ENCODE measurements around the gene NOB1.

The NOB1 gene

GRCh38 chr16:69747115-69747514 is 7.6 kb downstream of the NOB1 start:
- 98% methylated on average over 7 of the region's 8 CpGs for WGBS (ENCODE audit: insufficient coverage)
- Histone ChIP-seq H3K36me3 (ENCODE audit: control insufficient read depth in 4 of 4, insufficient read depth in 4 of 4, low read length in 3 of 4) (peaks cover 22 to 91% (median 77%) of the 10 kb centered on the region in 4 experiments), H3K4me3 (ENCODE audit: control insufficient read depth in 1 of 7, extremely low read depth in 1 of 7, insufficient read depth in 4 of 7, low read depth in 2 of 7, low read length in 6 of 7) (no peak overlapping the region), H3K27me3 (replicated peaks in 2 of 5; ENCODE audit: control insufficient read depth in 4 of 5, insufficient read depth in 5 of 5, low read length in 4 of 5) (no peaks in the 10 kb centered on the region), H3K27ac (ENCODE audit: insufficient read depth in 1 of 2, low read depth in 1 of 2, low read length in 2 of 2, poor library complexity in 1 of 2, severe bottlenecking in 2 of 2) (no peak overlapping the region), H3K4me1 (ENCODE audit: control extremely low read depth in 1 of 4, control insufficient read depth in 4 of 4, insufficient read depth in 4 of 4, low read length in 3 of 4) (no peaks in the 10 kb centered on the region), H3K9me3 (ENCODE audit: control extremely low read depth in 1 of 5, control insufficient read depth in 4 of 5, insufficient read depth in 2 of 5, low read depth in 1 of 5, low read length in 4 of 5) (no peaks in the 10 kb centered on the region)
- POLR2A ChIA-PET, result no interaction called here
- no peak for DNase-seq
- CTCF ChIA-PET, result interaction anchor here (2.6 kb wide), 1 partner anchor 7 kb away, joined by 12 read pairs; the partner anchor contains the start of gene NOB1

GRCh38 chr16:69745959-69746358 is 8.8 kb downstream of the NOB1 start:
- DNase-seq, result no peak
- no peaks in the 10 kb centered on the region for H3K27me3 ChIP-seq (replicated peaks in 2 of 5; ENCODE audit: control insufficient read depth in 4 of 5, insufficient read depth in 5 of 5, low read length in 4 of 5)
- no peaks in the 10 kb centered on the region for H3K4me1 ChIP-seq (ENCODE audit: control extremely low read depth in 1 of 4, control insufficient read depth in 4 of 4, insufficient read depth in 4 of 4, low read length in 3 of 4)
- WGBS (ENCODE audit: insufficient coverage), result 89% methylated on average over 10 of the region's 10 CpGs
- peaks cover 25 to 94% (median 79%) of the 10 kb centered on the region in 4 experiments for H3K36me3 ChIP-seq (ENCODE audit: control insufficient read depth in 4 of 4, insufficient read depth in 4 of 4, low read length in 3 of 4)
- H3K27ac ChIP-seq (ENCODE audit: insufficient read depth in 1 of 2, low read depth in 1 of 2, low read length in 2 of 2, poor library complexity in 1 of 2, severe bottlenecking in 2 of 2), result no peak overlapping the region
- H3K9me3 ChIP-seq (ENCODE audit: control extremely low read depth in 1 of 5, control insufficient read depth in 4 of 5, insufficient read depth in 2 of 5, low read depth in 1 of 5, low read length in 4 of 5), result no peaks in the 10 kb centered on the region
- POLR2A ChIA-PET, result no interaction called here
- CTCF ChIA-PET, result interaction anchor here (1.4 to 2.6 kb wide), 2 partner anchors 8 to 50 kb away, joined by 3 to 12 read pairs; partner anchors contain the start of gene NOB1
- no peak overlapping the region for H3K4me3 ChIP-seq (ENCODE audit: control insufficient read depth in 1 of 7, extremely low read depth in 1 of 7, insufficient read depth in 4 of 7, low read depth in 2 of 7, low read length in 6 of 7)

GRCh38 chr16:69745232-69745612 is 9.5 kb downstream of the NOB1 start:
- peaks cover 24 to 93% (median 75%) of the 10 kb centered on the region in 4 experiments for H3K36me3 ChIP-seq (ENCODE audit: control insufficient read depth in 4 of 4, insufficient read depth in 4 of 4, low read length in 3 of 4)
- no peak for DNase-seq
- H3K4me3 ChIP-seq (ENCODE audit: control insufficient read depth in 1 of 7, extremely low read depth in 1 of 7, insufficient read depth in 4 of 7, low read depth in 2 of 7, low read length in 6 of 7), result no peak overlapping the region
- no peaks in the 10 kb centered on the region for H3K9me3 ChIP-seq (ENCODE audit: control extremely low read depth in 1 of 5, control insufficient read depth in 4 of 5, insufficient read depth in 2 of 5, low read depth in 1 of 5, low read length in 4 of 5)
- CTCF ChIA-PET, result interaction anchor here (1.4 to 2.6 kb wide), 2 partner anchors 9 to 51 kb away, joined by 3 to 12 read pairs; partner anchors contain the start of gene NOB1
- 97% methylated on average over 11 of the region's 11 CpGs for WGBS (ENCODE audit: insufficient coverage)
- POLR2A ChIA-PET, result no interaction called here
- no peak overlapping the region for H3K27ac ChIP-seq (ENCODE audit: insufficient read depth in 1 of 2, low read depth in 1 of 2, low read length in 2 of 2, poor library complexity in 1 of 2, severe bottlenecking in 2 of 2)
- H3K27me3 ChIP-seq (replicated peaks in 2 of 5; ENCODE audit: control insufficient read depth in 4 of 5, insufficient read depth in 5 of 5, low read length in 4 of 5), result no peaks in the 10 kb centered on the region
- H3K4me1 ChIP-seq (ENCODE audit: control extremely low read depth in 1 of 4, control insufficient read depth in 4 of 4, insufficient read depth in 4 of 4, low read length in 3 of 4), result no peaks in the 10 kb centered on the region

- H3K27ac ChIP-seq (ENCODE audit: insufficient read depth in 1 of 2, low read depth in 1 of 2, low read length in 2 of 2, poor library complexity in 1 of 2, severe bottlenecking in 2 of 2), result no peak overlapping the region
- ChIA-PET CTCF (interaction anchor here (1.4 to 2.6 kb wide), 2 partner anchors 10 to 51 kb away, joined by 3 to 12 read pairs; partner anchors contain the start of gene NOB1), POLR2A (no interaction called here)
- no peak for DNase-seq
- no peaks in the 10 kb centered on the region for H3K9me3 ChIP-seq (ENCODE audit: control extremely low read depth in 1 of 5, control insufficient read depth in 4 of 5, insufficient read depth in 2 of 5, low read depth in 1 of 5, low read length in 4 of 5)
- peaks cover 24 to 93% (median 78%) of the 10 kb centered on the region in 4 experiments for H3K36me3 ChIP-seq (ENCODE audit: control insufficient read depth in 4 of 4, insufficient read depth in 4 of 4, low read length in 3 of 4)
- no peaks in the 10 kb centered on the region for H3K4me1 ChIP-seq (ENCODE audit: control extremely low read depth in 1 of 4, control insufficient read depth in 4 of 4, insufficient read depth in 4 of 4, low read length in 3 of 4)
- no peaks in the 10 kb centered on the region for H3K27me3 ChIP-seq (replicated peaks in 2 of 5; ENCODE audit: control insufficient read depth in 4 of 5, insufficient read depth in 5 of 5, low read length in 4 of 5)
- WGBS (ENCODE audit: insufficient coverage), result 98% methylated on average over 33 of the region's 35 CpGs
- no peak overlapping the region for H3K4me3 ChIP-seq (ENCODE audit: control insufficient read depth in 1 of 7, extremely low read depth in 1 of 7, insufficient read depth in 4 of 7, low read depth in 2 of 7, low read length in 6 of 7)
Measured at GRCh38 chr16:69744363-69745231, 10.1 kb downstream of the NOB1 start.

- Histone ChIP-seq H3K27ac (ENCODE audit: insufficient read depth in 1 of 2, low read depth in 1 of 2, low read length in 2 of 2, poor library complexity in 1 of 2, severe bottlenecking in 2 of 2) (no peak overlapping the region), H3K4me3 (ENCODE audit: control insufficient read depth in 1 of 7, extremely low read depth in 1 of 7, insufficient read depth in 4 of 7, low read depth in 2 of 7, low read length in 6 of 7) (no peak overlapping the region), H3K27me3 (replicated peaks in 2 of 5; ENCODE audit: control insufficient read depth in 4 of 5, insufficient read depth in 5 of 5, low read length in 4 of 5) (no peaks in the 10 kb centered on the region), H3K9me3 (ENCODE audit: control extremely low read depth in 1 of 5, control insufficient read depth in 4 of 5, insufficient read depth in 2 of 5, low read depth in 1 of 5, low read length in 4 of 5) (no peaks in the 10 kb centered on the region), H3K36me3 (ENCODE audit: control insufficient read depth in 4 of 4, insufficient read depth in 4 of 4, low read length in 3 of 4) (peaks cover 21 to 73% (median 58%) of the 10 kb centered on the region in 4 experiments), H3K4me1 (ENCODE audit: control extremely low read depth in 1 of 4, control insufficient read depth in 4 of 4, insufficient read depth in 4 of 4, low read length in 3 of 4) (no peaks in the 10 kb centered on the region)
- WGBS (ENCODE audit: insufficient coverage), result 96% methylated on average over 33 of the region's 41 CpGs
- ChIA-PET POLR2A (interaction anchor here (0.6 kb wide), 1 partner anchor 96 kb away, joined by 6 read pairs; no protein-coding TSS in a partner anchor), CTCF (interaction anchor here (2.5 kb wide), 1 partner anchor 12 kb away, joined by 11 read pairs; the partner anchor contains the start of gene NOB1)
- DNase-seq, result no peak
Measured at GRCh38 chr16:69741951-69742904, 12.5 kb downstream of the NOB1 start.

- Histone ChIP-seq H3K9me3 (ENCODE audit: control extremely low read depth in 1 of 5, control insufficient read depth in 4 of 5, insufficient read depth in 2 of 5, low read depth in 1 of 5, low read length in 4 of 5) (no peaks in the 10 kb centered on the region), H3K4me1 (ENCODE audit: control extremely low read depth in 1 of 4, control insufficient read depth in 4 of 4, insufficient read depth in 4 of 4, low read length in 3 of 4) (no peaks in the 10 kb centered on the region), H3K27me3 (replicated peaks in 2 of 5; ENCODE audit: control insufficient read depth in 4 of 5, insufficient read depth in 5 of 5, low read length in 4 of 5) (no peaks in the 10 kb centered on the region), H3K4me3 (ENCODE audit: control insufficient read depth in 1 of 7, extremely low read depth in 1 of 7, insufficient read depth in 4 of 7, low read depth in 2 of 7, low read length in 6 of 7) (no peak overlapping the region), H3K36me3 (ENCODE audit: control insufficient read depth in 4 of 4, insufficient read depth in 4 of 4, low read length in 3 of 4) (peaks cover 19 to 68% (median 56%) of the 10 kb centered on the region in 4 experiments), H3K27ac (ENCODE audit: insufficient read depth in 1 of 2, low read depth in 1 of 2, low read length in 2 of 2, poor library complexity in 1 of 2, severe bottlenecking in 2 of 2) (no peak overlapping the region)
- ChIA-PET CTCF (interaction anchor here (2.5 kb wide), 1 partner anchor 13 kb away, joined by 11 read pairs; the partner anchor contains the start of gene NOB1), POLR2A (no interaction called here)
- WGBS (ENCODE audit: insufficient coverage), result 96% methylated on average over 5 of the region's 8 CpGs
- no peak for DNase-seq
Measured at GRCh38 chr16:69741519-69741918, 13.2 kb downstream of the NOB1 start.
